Measurements from ENCODE around the gene SCNN1A. TPM values are rescaled to one million over a fixed set of nuclear protein-coding genes. Genes with fewer than 3 reads are reported as not detected.

Gene SCNN1A
- total RNA-seq, 1 experiment from 2014 or later: 136 TPM

DNA sequence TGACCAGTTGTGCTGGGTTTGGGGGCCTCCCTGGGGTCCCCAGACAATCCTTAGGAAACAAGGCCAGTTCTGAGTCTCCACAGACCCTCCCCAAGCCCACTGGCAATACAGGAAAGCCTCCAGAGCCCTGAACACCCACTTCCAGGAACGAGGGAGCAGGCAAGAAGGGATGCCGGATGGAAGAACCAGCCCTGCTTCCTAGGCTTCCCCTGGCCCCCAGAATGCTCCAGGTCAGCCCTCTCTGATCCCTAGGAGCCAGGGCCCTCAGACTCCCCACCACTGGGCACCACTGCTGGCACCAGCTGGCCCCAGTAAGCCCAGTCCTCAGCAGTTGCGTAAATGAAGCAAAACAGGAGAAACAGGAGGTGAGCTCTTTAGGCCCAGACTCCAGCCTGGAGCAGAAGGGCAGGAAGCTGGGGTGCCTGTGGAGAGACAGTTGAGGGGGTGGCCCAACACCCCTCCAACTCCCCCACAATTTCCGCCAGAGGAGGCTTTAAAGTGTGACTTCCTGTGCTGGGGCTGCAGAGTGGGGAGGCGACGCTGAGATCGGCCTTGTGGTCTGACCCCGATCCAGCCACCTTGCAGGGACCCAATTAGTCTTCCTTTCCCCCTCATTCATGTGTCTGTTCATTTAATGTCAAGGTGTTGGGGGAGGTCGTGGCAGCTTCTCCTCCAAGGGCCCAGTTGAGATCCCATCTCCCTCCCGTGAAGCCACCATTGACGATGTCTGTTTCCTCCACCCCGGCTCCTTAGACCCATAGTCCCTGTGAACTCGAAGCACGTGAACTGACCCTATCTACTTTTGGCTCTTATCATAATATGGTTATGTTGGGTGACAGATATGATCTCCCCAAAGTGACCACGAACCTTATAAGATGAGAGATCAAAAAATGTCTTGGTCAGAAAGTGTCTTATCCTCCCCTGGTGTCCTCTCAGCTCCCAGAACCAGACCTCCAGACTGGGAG, 38.2 kb downstream of the SCNN1A start:
- peak; percentile 65 for DNase-seq (ENCODE audit: unreplicated experiment)
- Mint-ChIP-seq H3K27ac (ENCODE audit: low read depth, unreplicated experiment) (no peak overlapping the region), H3K4me1 (ENCODE audit: insufficient read depth, unreplicated experiment) (peaks cover 22% of the 10 kb centered on the region), H3K9me3 (ENCODE audit: unreplicated experiment) (no peaks in the 10 kb centered on the region), H3K4me3 (ENCODE audit: unreplicated experiment) (no peak overlapping the region), H3K27me3 (ENCODE audit: insufficient read depth, unreplicated experiment) (no peaks in the 10 kb centered on the region), H3K36me3 (ENCODE audit: insufficient read depth, unreplicated experiment) (peaks cover 32% of the 10 kb centered on the region)
- TF ChIP-seq, protein P1, sequence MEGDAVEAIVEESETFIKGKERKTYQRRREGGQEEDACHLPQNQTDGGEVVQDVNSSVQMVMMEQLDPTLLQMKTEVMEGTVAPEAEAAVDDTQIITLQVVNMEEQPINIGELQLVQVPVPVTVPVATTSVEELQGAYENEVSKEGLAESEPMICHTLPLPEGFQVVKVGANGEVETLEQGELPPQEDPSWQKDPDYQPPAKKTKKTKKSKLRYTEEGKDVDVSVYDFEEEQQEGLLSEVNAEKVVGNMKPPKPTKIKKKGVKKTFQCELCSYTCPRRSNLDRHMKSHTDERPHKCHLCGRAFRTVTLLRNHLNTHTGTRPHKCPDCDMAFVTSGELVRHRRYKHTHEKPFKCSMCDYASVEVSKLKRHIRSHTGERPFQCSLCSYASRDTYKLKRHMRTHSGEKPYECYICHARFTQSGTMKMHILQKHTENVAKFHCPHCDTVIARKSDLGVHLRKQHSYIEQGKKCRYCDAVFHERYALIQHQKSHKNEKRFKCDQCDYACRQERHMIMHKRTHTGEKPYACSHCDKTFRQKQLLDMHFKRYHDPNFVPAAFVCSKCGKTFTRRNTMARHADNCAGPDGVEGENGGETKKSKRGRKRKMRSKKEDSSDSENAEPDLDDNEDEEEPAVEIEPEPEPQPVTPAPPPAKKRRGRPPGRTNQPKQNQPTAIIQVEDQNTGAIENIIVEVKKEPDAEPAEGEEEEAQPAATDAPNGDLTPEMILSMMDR (IDR thresholded peaks at IDR 0.05; ENCODE audit: unreplicated experiment): no peak
- intact Hi-C loops (cut with micrococcal nuclease): loop anchor here (1.0 to 5.0 kb wide), 3 partner anchors 35 to 200 kb away; no protein-coding TSS in a partner anchor
- CTCF ChIA-PET: interaction anchor here (0.6 to 4.3 kb wide), 15 partner anchors 7 to 1396 kb away, joined by 3 to 27 read pairs (median 4); partner anchors contain the start of genes SCNN1A and VAMP1
- no TSS peak for BruUV-seq (replicated peaks)
- POLR2A ChIA-PET: interaction anchor here (0.5 to 24.1 kb wide), 23 partner anchors 8 to 536 kb away, joined by 3 to 739 read pairs (median 7); partner anchors contain the start of genes LTBR, MRPL51, NOP2 and SCNN1A

DNA sequence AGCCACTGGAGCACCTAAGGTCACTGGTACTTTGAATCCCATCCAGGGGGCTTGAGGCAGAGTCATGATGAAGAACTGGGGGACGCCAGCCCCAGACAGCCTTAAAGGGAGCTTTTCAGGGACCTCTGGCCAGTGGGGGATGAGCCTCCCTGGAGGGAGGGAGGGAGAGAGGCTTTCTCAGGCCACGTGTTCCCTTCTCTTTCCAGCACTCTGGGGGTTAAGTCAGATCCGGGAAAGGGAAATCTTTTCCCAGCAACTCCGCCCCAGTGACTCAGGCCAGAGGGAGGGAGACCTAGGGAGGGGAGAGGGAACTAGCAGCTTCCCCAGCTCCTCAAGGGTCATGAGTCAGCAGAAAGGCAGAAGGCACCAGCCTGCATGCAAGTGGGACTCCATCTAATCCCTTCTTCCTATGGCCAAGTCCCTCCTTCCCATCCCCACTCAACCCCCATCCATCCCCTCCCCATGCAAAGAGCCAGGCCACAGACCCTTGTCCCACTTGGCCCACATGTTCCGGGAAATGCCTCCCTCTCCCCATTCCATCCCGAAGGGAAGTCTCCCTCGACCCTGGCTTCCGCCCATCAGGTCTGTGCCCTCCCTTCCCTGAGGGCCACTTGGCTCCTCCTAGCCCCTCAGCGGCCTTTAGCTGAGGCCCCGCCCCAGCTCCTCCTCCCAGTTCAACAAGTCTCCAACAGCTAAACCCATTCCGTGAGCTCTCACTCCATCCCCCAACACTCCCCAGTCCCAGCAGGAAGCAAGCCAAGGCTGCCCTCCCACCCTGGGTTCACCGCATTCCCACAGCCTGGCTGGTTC, 39.1 kb downstream of the SCNN1A start:
- TF ChIP-seq, protein P1 (IDR thresholded peaks at IDR 0.05; ENCODE audit: unreplicated experiment): no peak
- BruUV-seq (replicated peaks): no TSS peak
- intact Hi-C loops (cut with micrococcal nuclease): loop anchor here (1.0 to 5.0 kb wide), 3 partner anchors 36 to 201 kb away; no protein-coding TSS in a partner anchor
- POLR2A ChIA-PET: interaction anchor here (0.5 to 24.1 kb wide), 26 partner anchors 9 to 264 kb away, joined by 3 to 739 read pairs (median 6); partner anchors contain the start of genes GAPDH, LTBR, MRPL51 and NOP2
- Mint-ChIP-seq H3K4me1 (ENCODE audit: insufficient read depth, unreplicated experiment) (peaks cover 22% of the 10 kb centered on the region), H3K36me3 (ENCODE audit: insufficient read depth, unreplicated experiment) (peaks cover 37% of the 10 kb centered on the region), H3K9me3 (ENCODE audit: unreplicated experiment) (no peaks in the 10 kb centered on the region), H3K4me3 (ENCODE audit: unreplicated experiment) (no peak overlapping the region), H3K27me3 (ENCODE audit: insufficient read depth, unreplicated experiment) (no peaks in the 10 kb centered on the region), H3K27ac (ENCODE audit: low read depth, unreplicated experiment) (no peak overlapping the region)
- DNase-seq (ENCODE audit: unreplicated experiment): peak; percentile 100
- CTCF ChIA-PET: interaction anchor here (0.6 to 4.3 kb wide), 21 partner anchors 8 to 1396 kb away, joined by 3 to 27 read pairs (median 4); partner anchors contain the start of genes SCNN1A and VAMP1

DNA sequence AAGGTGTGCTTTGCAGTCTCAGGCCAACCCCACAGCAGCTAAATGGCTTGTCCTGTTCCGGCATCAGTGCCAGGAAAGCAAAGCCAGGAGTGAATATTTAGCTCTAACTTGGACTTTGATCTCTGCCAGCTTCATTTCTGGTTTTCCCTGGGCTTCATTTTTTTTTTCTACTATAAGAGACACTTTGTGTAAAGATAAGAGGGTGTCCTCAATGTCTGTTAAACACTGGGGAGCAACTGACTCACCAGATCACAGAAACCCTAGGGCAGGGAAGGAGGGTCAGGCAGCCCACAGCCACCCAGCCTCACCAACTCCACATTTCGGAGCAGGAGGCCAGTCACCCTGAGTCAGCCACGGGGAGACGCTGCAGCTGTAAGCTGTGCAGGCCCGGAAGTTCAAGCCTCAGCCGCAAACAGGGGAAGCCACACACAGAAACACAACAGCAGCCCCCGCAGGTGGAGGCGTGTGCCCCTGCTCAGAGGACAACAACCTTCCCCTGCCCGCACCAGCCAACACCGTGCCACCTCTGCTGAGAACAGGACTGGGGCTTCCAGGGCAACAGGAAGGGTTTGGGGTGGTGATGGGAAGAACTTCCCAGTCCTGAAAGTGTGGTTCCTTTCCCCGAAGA, 39.8 kb downstream of the SCNN1A start:
- peak; percentile 85 for DNase-seq (ENCODE audit: unreplicated experiment)
- no peaks in the 10 kb centered on the region for H3K27me3 Mint-ChIP-seq (ENCODE audit: insufficient read depth, unreplicated experiment)

More for the DNA sequence above, 39.8 kb downstream of the SCNN1A start:
- intact Hi-C loops (cut with micrococcal nuclease): loop anchor here (1.0 to 5.0 kb wide), 4 partner anchors 37 to 202 kb away; partner anchors contain the start of gene LTBR
- Mint-ChIP-seq H3K4me1 (ENCODE audit: insufficient read depth, unreplicated experiment) (peaks cover 24% of the 10 kb centered on the region), H3K36me3 (ENCODE audit: insufficient read depth, unreplicated experiment) (peaks cover 44% of the 10 kb centered on the region), H3K27ac (ENCODE audit: low read depth, unreplicated experiment) (no peak overlapping the region), H3K4me3 (ENCODE audit: unreplicated experiment) (no peak overlapping the region), H3K9me3 (ENCODE audit: unreplicated experiment) (no peaks in the 10 kb centered on the region)
- ChIA-PET CTCF (interaction anchor here (0.6 to 4.3 kb wide), 34 partner anchors 9 to 347 kb away, joined by 3 to 27 read pairs (median 4); partner anchors contain the start of genes SCNN1A and VAMP1), POLR2A (interaction anchor here (0.6 to 24.1 kb wide), 27 partner anchors 10 to 272 kb away, joined by 3 to 739 read pairs (median 7); partner anchors contain the start of genes GAPDH, LTBR, MRPL51 and SCNN1A)
- TF ChIP-seq, protein P1 (IDR thresholded peaks at IDR 0.05; ENCODE audit: unreplicated experiment): peak; percentile 44
- no TSS peak for BruUV-seq (replicated peaks)

Measured in MCF 10A (cell line).